HEK293T (cell line): Measurements from ENCODE around the gene ACOXL.

Experiments used
- CTCF ChIA-PET: fragments of 350-600 bp; formaldehyde crosslinking; extraction: SDS; loops from one replicate; lab custom pipeline; 2021; ENCODE audit warnings: antibody characterized with exemption, inconsistent platforms; lab: Yijun Ruan, JAX
- POLR2A ChIA-PET: fragments of 350-600 bp; formaldehyde crosslinking; extraction: SDS; loops from one replicate; lab custom pipeline; 2020; ENCODE audit warnings: antibody characterized with exemption, inconsistent platforms; lab: Yijun Ruan, JAX
- DNase-seq: peaks from one replicate; pipeline ENCODE4 v3.0.0; 2012; ENCODE audit warnings: mixed read lengths; ENCODE audit errors: extremely low spot score
- ARNT ChIP-seq: fragments of 450-650 bp; IDR thresholded peaks from 2 replicates; pipeline ENCODE4 v1.6.1; 2017; ENCODE audit warnings: mild to moderate bottlenecking
- BHLHE40 ChIP-seq: fragments of 450-650 bp; IDR thresholded peaks from 2 replicates; pipeline ENCODE4 v1.6.1; 2016; ENCODE audit warnings: mild to moderate bottlenecking, moderate library complexity, borderline replicate concordance
- CTBP1 ChIP-seq: fragments of 450-650 bp; IDR thresholded peaks from 2 replicates; pipeline ENCODE4 v1.6.1; 2016; ENCODE audit warnings: borderline replicate concordance
- ELF4 ChIP-seq: fragments of 450-650 bp; IDR thresholded peaks from 2 replicates; pipeline ENCODE4 v1.6.1; 2017; ENCODE audit warnings: antibody characterized with exemption
- FOXA1 ChIP-seq: fragments of 450-650 bp; IDR thresholded peaks from 2 replicates; pipeline ENCODE4 v1.6.1; 2016; ENCODE audit warnings: mild to moderate bottlenecking
- FOXK2 ChIP-seq: fragments of 450-650 bp; IDR thresholded peaks from 2 replicates; pipeline ENCODE4 v1.6.1; 2016; ENCODE audit warnings: mild to moderate bottlenecking
- FOXM1 ChIP-seq: fragments of 450-650 bp; IDR thresholded peaks from 2 replicates; pipeline ENCODE4 v1.6.1; 2017; ENCODE audit warnings: mild to moderate bottlenecking, borderline replicate concordance
- HDGF ChIP-seq: fragments of 450-650 bp; IDR thresholded peaks from 2 replicates; pipeline ENCODE4 v1.6.1; 2017; ENCODE audit warnings: antibody characterized with exemption, borderline replicate concordance
- L3MBTL2 ChIP-seq: fragments of 450-650 bp; conservative IDR thresholded peaks from 2 replicates; pipeline ENCODE4 v1.6.1; 2016; ENCODE audit warnings: mild to moderate bottlenecking
- LEF1 ChIP-seq: fragments of 450-650 bp; IDR thresholded peaks from 2 replicates; pipeline ENCODE4 v1.6.1; 2017; ENCODE audit warnings: mild to moderate bottlenecking, borderline replicate concordance
- NFRKB ChIP-seq: fragments of 450-650 bp; IDR thresholded peaks from 2 replicates; pipeline ENCODE4 v1.6.1; 2016; ENCODE audit warnings: mild to moderate bottlenecking, moderate library complexity
- PKNOX1 ChIP-seq: fragments of 450-650 bp; IDR thresholded peaks from 2 replicates; pipeline ENCODE4 v1.6.1; 2016
- SP1 ChIP-seq: fragments of 450-650 bp; IDR thresholded peaks from 2 replicates; pipeline ENCODE4 v1.6.1; 2017
- SUZ12 ChIP-seq: fragments of 450-650 bp; IDR thresholded peaks from 2 replicates; pipeline ENCODE4 v1.6.1; 2016; ENCODE audit warnings: mild to moderate bottlenecking
- TARDBP ChIP-seq: fragments of 450-650 bp; IDR thresholded peaks from 2 replicates; pipeline ENCODE4 v1.6.1; 2016
- ZNF384 ChIP-seq: fragments of 450-650 bp; IDR thresholded peaks from 2 replicates; pipeline ENCODE4 v1.6.1; 2016

Gene ACOXL

GRCh38 chr2:110802208-110802932 lies 70.0 kb downstream of the ACOXL start:
- no peak for TF ChIP-seq NFRKB
- no peak for TF ChIP-seq ZNF384
- TF ChIP-seq FOXA1 = no peak
- TF ChIP-seq FOXK2 = no peak
- TF ChIP-seq ARNT = no peak
- no peak for TF ChIP-seq CTBP1
- TF ChIP-seq PKNOX1 = no peak
- TF ChIP-seq FOXM1 = no peak
- no peak for TF ChIP-seq L3MBTL2
- TF ChIP-seq LEF1 = no peak
- no peak for TF ChIP-seq TARDBP
- no peak for TF ChIP-seq HDGF
- no peak for TF ChIP-seq SP1
- no peak for TF ChIP-seq BHLHE40
- ChIA-PET CTCF (no interaction called here), POLR2A (no interaction called here)
- DNase-seq = no peak

DNA sequence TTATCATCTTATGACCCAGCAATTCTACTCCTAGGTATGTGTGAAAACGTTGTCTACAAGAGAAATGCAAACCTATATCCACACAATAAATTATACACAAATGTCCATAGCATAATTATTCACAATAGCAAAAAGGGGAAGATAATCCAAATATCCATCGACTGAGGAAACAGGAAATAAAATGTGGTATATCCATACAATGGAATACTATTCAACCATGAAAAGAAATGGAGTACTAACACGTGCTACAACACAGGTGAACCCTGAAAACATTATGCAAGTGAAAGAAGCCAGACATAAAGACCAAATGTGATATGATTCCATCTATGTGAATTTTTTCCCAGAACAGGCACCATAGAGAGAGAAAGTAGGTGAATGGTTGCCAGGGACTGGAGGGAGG lies 72.1 kb downstream of the ACOXL start:
- TF ChIP-seq LEF1 (no peak), NFRKB (no peak), BHLHE40 (no peak), FOXK2 (no peak), HDGF (no peak), L3MBTL2 (no peak), PKNOX1 (no peak), FOXM1 (no peak), SUZ12 (no peak), TARDBP (no peak), ARNT (no peak), ELF4 (no peak), FOXA1 (no peak)
- no peak for DNase-seq
- POLR2A ChIA-PET = no interaction called here
- CTCF ChIA-PET = no interaction called here

DNA sequence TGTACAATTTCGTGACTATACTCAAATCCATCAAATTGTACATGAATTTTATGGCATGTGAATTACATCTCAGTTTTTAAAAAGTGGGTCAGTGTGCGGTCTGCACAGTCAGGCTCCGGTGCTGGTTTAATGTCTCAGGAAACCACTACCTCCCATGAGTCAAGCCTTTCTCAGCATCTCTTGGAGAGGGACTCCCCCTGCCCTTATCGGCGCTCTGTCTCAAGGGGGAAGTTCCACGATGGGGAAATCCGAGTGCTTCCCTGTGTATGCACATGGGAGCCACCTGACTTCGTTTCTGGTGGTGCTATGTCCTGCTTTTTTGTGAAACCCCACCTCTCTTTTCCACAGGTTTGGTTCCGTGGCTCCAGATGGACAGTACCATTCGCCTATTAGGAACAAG lies 72.5 kb downstream of the ACOXL start:
- no peak for TF ChIP-seq HDGF
- no peak for TF ChIP-seq ARNT
- no peak for TF ChIP-seq TARDBP
- TF ChIP-seq L3MBTL2 = no peak
- no peak for TF ChIP-seq SUZ12
- no peak for TF ChIP-seq FOXM1
- TF ChIP-seq ELF4 = no peak
- TF ChIP-seq PKNOX1 = no peak
- no peak for TF ChIP-seq CTBP1
- TF ChIP-seq FOXA1 = no peak
- no peak for TF ChIP-seq ZNF384
- no peak for TF ChIP-seq SP1
- no peak for TF ChIP-seq BHLHE40
- TF ChIP-seq LEF1 = no peak
- CTCF ChIA-PET = no interaction called here
- POLR2A ChIA-PET = no interaction called here

DNA sequence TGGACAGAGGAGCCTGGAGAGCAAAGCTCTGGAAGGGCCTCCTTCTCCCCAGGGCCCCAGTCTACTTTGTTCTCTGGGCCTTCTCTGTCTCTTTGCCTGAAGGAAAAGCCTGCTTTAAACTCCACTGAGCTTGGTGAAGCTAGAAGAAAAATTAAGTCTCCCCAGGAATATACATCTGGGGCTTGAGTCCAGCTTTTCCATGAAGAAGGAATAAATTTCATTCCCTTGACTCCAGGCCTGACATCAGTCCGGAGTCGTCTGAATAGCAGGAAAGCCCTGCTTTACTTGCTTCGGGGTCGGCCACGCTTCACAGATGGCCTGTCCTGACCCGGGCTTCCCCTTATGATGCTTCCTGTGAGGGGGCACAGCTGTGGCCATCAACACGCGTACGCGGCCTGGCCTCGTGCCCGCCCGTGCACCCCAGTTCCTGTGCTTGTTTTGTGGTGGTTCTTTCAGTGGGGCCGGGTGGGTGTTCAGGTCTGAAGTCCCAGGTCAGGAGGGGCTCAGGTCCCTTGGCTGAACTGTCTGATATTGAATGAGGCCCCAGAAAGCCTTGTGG lies 73.6 kb downstream of the ACOXL start:
- no peak for DNase-seq
- POLR2A ChIA-PET = no interaction called here
- CTCF ChIA-PET = no interaction called here
- no peak for TF ChIP-seq L3MBTL2

More for the DNA sequence above, 72.5 kb downstream of the ACOXL start:
- no peak for DNase-seq

DNA sequence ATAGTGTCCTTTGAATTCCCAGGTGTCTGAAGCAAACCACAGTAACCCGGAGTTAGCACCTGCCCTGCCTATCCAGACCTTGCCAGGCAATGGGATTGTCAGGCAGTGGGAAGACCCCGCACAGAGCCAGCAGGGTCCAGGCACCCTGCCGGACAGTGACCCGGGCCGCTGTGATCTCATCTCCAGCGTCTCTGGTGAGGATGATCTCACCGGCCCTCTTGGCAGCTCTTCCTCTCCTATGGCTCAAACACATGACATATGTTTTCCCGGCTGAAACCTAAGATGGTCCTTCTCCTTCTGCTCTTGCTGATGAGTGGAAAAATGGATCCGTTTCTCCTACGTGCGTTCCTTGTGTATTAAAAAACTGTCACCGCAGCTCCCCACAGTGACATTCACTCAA lies 75.1 kb downstream of the ACOXL start:
- no peak for DNase-seq

More for the DNA sequence above, 75.1 kb downstream of the ACOXL start:
- TF ChIP-seq ELF4 = no peak
- TF ChIP-seq ARNT = no peak
- no peak for TF ChIP-seq PKNOX1
- no peak for TF ChIP-seq LEF1
- TF ChIP-seq SUZ12 = no peak
- TF ChIP-seq SP1 = no peak
- TF ChIP-seq TARDBP = no peak
- TF ChIP-seq FOXM1 = no peak
- no peak for TF ChIP-seq L3MBTL2
- TF ChIP-seq ZNF384 = no peak
- TF ChIP-seq NFRKB = no peak
- no peak for TF ChIP-seq HDGF
- TF ChIP-seq BHLHE40 = no peak
- no peak for TF ChIP-seq CTBP1
- no peak for TF ChIP-seq FOXK2
- TF ChIP-seq FOXA1 = no peak
- CTCF ChIA-PET = interaction anchor here (1.3 kb wide), 1 partner anchor 11 kb away, joined by 4 read pairs; no protein-coding TSS in a partner anchor
- POLR2A ChIA-PET = no interaction called here
